Ramos (cell line): ENCODE data around the gene WDPCP.
"Not testable (repeated sequence)": the region's sequence is repeated elsewhere in the genome, so short reads cannot be mapped to it uniquely, and the experiment has no call there.

ENCODE experiments used
- in situ Hi-C: fragments of 300-500 bp; cut with MboI; formaldehyde crosslinking; loops from one replicate; pipeline ENCODE4 v1.14.3; 2022; ENCODE audit warnings: low sequenced_read_pairs; ENCODE audit not compliant: unreplicated experiment

Gene WDPCP

DNA sequence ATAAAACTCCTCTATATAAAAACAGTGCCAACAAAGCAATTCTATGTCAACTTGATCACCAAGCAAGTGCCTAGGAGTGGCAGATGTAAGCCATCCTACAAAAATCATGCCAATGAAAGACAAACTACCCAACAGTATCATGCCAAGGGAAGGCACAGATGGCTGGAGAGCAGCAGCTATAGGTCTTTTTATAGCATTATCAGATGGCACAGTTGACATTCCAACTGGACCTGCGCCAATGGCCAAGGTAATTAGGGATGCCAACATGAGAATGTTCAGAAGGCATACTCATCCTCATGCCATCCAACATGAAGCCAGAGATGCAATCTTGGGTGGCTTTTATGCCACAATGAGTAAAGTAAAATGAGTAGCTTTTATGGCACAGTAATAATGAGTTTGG is 300.3 kb downstream of the WDPCP start:
- in situ Hi-C loops, result no loop called here

DNA sequence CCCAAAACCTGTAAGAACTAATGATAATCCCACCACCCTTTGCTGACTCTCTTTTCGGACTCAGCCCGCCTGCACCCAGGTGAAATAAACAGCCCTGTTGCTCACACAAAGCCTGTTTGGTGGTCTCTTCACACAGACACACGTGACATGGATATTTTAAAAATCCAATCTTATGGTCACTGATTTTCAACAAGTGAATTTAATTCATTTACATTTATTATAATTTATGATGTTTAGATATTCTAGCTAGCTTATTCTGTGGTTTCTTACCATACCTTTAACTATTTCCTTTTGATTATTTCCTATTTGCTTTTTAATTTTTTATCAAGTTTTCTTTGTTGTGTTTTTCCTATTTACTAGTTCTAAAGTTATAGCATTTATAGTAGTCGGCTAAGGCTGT is 301.8 kb downstream of the WDPCP start:
- in situ Hi-C loops, result not testable (repeated sequence)

DNA sequence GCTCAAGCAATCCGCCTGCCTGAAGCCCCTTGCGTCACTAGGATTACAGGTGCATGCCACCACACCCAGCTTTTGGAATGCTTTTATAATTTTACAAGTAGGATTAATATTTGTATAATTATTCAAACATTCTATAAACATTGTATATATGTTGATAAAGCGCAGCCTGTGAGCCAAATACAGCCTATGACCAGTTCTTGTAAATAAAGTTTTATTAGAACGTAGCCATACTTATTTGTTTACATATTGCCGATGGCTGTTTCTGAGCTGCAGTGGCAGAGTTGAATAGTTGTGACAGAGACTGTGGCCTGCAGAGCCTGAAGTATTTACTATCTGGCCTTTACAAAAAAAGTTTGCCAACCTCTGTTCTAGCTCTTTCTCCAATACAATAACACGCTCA is 305.0 kb downstream of the WDPCP start:
- in situ Hi-C loops, result no loop called here

DNA sequence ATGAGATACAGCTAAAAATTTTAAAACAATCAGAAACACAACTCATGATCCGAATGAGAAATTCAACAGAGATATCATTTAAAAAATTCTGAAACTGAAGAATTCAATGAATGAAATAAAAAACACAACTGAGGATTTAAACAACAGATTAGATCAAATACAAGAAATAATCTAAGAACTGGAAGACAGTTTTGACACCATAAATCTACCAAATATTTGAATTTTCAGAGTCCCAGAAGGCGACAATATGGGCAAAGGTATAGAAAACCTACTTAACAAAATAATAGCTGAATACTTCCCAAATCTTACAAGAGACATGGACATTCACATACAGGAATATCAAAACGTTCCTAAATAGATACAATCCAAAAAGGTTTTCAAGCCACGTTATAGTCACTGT is 315.7 kb downstream of the WDPCP start:
- in situ Hi-C loops, result no loop called here

DNA sequence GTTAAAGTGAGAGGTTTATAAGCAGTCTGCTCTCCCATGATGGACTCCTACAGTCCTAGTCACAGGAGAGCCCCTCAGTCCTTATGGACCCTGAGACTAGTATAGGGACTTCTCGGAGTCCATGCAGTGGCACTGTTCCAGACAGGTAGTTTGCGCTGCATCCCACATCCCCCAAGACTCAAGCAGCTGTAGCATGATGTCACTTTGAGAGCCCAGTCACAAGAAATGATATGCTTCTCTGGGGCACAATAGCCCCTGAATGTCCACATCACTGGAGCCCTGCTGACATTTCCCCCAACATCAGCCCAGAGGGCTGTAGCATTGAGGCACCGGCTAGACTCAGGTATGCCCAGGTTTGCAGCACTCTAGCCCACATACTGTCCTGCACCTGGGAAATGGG is 317.6 kb downstream of the WDPCP start:
- in situ Hi-C loops, result no loop called here

DNA sequence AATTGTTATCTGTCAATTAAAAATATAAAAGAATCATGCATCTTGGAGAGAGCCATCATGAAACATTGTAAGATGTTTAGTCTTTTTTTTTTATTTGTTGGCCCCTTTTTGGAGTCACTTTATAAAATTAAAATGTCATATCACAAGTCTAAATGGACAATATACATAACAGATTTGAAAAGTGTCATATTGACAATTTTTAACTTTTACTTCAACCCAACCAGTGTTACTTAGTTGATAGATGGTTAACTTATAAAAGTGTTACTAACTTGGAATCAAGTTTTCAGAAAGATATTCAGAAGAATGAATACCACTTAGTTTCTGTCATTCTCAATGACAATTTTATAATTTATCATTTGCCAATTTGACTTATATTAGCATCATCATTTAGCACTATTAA is 319.3 kb downstream of the WDPCP start:
- in situ Hi-C loops, result no loop called here

DNA sequence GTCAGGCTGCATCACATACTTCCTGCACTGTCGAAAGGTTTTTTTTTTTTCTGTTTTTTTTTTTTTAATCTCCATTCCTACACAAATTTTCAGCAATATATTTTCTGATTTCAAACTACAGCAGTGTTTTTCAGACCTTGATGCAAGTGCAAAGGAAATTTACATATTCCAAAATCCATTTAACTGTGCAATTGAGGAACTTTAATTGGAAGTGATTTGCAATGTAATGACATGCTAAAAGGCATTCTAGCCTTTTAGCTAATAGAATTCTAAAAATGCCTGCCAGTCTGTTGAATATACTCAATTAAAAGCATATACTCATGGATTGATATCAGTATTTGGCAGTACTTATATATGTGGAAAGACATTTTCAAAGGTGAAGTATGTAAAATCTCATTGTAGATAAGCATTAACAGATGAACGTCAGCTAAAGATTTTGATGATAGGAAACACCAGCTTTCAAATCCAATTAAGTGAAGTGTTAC is 327.1 kb downstream of the WDPCP start:
- in situ Hi-C loops, result no loop called here

DNA sequence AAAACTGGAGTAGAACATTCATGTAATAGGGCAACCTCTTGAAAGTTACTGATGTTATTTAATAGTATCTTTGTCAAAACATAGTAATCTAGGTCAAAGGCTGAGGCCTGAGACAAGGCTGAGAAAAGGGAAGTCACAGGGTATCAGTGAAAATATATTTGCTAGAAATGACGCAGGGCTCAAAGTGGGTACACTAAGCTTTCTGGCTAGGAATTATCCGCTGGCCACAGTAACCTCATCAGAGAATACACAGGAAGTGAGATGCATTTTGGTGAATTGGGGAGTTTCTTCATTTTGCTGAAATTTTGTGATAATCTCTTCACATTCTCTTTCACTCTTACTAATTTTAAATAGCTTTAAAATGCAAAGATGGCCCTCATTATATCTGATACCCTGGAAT is 330.8 kb downstream of the WDPCP start:
- in situ Hi-C loops, result no loop called here

DNA sequence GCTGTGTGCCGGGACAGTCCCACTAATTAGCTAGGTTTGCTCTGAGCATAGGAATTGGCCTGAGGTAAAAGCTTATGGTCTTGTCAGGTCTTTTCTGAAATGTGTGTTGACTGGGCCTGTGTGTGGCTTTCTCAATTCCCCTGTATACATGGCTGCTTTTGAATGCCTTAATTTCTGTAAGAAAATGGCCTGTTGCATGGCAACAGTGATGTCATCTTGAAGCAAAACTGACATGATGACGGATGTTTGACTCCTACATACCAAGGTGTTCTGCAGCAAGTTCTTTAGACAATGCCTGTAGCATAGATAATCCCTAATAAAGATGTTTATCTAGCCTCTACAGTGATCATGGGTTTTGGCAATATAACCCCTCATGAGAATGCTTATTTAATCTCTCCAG is 339.1 kb downstream of the WDPCP start:
- in situ Hi-C loops, result no loop called here

DNA sequence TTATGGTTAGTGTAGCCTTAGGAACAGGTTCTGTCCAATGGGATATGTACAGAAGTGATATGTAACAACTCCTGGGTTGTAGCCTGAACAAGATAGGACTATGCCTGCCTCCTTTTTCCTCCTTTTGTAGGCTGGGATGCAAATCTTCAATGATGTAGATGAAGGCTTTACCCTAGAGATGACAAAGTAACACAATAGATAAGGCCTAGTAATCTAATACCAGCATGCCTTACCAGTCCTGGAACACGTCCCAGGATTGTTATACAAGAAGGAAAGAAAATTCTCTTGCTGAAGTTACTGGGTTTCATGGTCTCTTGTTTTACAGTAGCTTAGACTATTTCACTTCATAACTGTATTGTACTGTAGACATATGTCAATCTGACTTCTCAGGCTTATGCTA is 345.5 kb downstream of the WDPCP start:
- in situ Hi-C loops, result no loop called here

DNA sequence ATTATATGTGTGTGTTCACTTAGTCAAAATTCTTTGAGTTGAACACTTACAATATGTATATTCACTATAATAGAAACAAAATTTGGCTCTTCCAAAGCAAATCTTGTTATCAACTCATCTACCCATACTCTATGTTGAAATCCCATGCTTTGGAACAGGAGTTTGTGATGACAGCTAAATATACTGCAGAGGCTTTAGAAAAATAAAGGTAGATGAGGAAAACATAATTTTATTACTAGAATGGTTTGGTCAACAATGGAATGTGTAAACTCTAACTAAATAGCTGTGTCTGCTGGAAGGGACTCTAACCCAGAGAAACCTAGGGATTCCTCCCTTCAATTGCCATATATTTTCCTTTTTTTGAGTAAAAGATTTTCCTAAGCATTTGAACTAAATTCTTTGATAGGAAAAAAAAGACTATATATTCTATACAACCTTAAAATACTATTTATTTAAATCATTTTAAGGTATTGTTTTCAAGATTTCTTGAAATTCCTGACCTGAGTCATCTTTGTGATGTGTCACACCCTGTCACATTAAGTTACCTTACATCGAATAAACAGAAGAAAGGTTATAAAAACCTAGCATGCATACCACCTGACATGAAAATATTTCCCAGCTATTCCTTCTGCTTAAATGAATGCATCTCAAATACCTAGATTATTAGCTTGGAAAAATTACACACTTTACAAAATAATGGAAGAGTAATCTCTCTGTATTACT is 362.2 kb downstream of the WDPCP start:
- in situ Hi-C loops, result no loop called here

DNA sequence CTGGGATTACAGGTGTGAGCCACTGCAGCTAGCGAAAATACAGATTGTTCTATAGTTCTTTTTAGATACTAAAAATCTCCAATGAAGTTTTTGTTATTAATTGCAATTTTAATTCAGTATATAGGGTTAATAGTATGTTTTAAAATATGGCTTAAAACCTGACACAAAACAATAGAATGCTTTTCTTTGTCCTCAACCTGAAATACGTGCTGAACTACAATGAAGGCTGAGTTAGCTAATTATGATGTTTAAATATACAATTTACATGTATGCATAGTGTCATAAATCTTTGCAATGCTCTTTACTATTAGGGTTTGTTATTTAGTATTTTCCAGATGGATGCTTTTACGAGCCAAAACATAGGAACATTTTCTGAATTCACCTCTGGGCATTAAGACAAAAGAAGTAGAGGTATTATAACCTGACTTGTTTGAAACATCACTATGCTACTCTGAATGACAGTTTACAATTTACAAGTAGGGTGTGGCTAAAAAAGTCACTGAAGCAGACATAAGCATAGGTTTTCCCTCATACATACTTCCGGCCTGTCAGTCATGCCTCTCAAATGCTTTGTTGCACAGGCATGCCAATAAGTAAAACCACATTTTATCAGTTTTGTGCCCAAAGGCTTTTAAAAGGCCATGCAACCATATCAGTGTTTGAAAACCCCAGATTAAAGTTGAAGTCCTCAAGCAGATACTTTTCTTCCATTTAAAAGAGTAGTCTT is 369.3 kb downstream of the WDPCP start:
- in situ Hi-C loops, result no loop called here

DNA sequence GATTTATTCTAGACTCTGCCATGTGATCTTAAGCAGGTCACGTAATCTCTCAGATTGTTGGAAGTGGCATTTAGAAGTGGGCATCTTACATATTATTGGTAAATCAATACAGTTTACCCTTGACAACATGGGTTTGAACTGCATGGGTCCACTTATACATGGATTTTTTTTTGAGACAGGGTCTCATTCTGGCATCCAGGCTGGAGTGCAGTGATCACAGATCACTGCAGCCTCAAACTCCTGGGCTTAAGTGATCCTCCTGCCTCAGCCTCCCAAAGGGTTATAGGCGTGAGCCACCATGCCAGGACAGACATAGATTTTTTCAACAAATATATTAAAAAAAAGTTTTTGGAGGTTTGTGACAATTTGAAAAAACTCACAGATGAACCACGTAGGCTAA is 393.0 kb downstream of the WDPCP start:
- in situ Hi-C loops, result no loop called here

DNA sequence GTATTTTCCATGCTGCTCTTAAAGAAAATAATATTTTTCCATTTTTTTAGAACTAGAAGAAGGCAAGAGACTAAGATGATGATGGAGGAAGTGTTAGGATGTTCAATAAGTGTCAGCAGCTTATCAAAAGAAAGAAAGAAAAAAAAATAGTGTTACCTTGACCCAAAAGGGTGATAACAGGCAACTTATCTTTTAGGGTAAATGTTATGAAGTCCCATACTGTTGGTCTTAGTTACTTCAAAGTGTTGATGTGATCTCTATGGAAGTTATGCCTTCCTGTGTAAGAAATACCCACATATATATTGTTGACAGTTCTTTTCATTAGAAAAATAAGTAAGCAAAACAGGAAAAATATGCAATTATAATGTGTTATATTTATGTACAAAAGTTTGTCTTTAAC is 394.1 kb downstream of the WDPCP start:
- in situ Hi-C loops, result no loop called here

DNA sequence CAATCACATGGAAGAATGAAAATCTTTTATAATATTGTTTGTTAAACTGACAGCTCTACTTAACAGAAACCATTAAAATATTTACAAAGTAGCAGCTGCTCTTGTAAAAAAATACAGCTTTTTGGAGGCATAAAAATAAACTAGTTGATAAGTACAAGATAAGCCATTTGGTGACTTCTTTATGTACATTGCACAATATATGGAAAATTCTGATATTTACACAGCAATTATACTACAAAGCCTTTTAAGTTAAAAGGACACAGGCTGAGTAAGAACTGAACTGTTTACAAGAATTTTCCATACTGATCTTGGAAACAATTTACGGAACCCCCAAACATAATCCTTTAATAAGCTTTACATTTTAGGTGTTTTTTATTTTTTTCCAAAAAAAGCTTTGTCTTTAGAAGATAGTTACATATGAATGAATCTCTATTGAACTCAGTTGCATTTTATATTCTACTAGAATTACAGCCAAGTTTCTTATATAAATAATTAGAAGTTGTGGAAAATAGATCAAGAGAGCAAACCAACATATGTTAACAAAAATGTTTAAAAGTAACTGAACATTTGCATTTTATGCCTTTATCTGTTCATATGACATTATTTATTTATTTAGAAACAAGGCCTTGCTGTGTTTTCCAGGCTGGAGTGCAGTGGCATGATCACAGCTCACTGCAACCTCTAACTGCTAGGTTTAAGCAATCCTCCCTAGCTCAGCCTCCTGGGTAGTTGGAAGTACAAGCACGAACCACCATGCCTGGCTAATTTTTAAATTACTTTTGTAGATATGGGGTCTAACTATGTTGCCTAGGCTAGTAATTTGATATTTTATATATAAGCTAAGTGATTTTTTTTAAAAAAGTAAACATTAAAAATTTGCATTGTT is 395.1 kb downstream of the WDPCP start:
- in situ Hi-C loops, result no loop called here

DNA sequence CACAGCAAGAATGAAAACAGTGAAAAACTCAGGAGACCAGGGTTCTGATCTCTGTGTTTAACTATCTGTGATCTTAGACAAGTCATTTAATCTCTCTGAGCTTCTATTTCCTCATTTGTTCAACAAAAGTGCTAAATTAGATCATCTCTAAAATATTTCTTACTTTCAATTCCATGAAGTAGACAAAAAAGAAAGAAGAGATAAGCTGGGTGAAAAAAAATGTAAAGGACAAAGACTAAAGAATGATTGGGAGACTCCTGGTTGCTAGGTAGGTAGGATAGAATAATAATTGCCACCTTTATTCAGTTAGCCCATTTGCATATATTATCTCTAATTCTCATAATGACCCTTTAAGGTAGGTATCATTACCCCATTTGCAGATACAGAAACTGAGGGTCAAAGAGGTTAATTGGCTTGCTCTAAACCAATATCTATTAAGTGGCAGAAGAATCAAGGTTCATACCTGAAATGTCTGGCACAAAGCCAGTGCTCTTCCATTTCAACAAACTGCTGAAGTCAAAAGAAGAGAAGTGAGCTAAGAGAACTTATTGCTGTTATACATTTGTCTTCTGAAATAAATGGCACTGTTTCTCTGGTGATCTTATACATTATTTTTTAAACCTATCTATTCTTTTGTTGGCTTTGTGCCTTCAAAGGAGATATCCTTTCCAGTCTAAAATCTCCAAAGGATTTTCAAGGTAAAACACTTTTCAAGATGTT is 395.9 kb downstream of the WDPCP start:
- in situ Hi-C loops, result no loop called here

DNA sequence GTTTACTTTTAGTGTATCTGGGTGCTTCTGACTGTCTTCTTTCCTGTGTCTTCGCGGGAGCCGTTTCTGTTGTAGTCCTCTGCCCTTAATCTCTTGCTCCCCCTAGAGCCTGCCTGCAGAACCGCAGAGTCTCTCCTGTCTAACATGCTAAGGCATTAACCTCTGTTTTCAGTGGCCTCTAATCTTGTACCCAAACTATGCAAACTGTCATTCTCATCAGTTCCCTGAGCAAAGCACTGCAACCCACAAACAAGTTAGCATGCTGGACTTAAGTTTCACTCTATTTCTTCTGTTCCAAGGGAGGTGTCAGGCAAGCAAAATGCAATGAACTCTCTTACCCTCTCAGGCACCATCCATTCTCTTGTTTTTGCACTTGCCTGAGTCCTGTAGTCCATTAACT is 399.3 kb downstream of the WDPCP start:
- in situ Hi-C loops, result no loop called here

DNA sequence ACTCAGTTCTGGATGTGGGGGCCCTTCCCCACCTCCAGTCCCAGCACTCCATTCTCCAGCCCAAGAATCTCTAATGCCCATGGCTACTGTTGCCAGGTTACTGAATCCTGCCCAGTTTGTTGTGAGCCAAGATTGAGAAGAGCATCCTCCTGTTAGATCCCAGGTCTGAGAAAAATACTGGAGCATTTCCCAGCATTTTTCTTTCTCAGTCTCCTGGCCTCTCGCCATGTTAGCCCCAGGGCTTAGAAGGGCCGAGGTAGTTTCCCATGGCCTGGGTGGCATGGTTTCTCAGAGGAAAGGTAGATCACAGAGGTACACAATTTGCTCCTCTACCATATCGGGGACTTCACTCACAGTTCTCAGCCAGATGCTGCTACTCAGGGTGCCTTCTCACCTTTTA is 401.9 kb downstream of the WDPCP start:
- in situ Hi-C loops, result no loop called here

DNA sequence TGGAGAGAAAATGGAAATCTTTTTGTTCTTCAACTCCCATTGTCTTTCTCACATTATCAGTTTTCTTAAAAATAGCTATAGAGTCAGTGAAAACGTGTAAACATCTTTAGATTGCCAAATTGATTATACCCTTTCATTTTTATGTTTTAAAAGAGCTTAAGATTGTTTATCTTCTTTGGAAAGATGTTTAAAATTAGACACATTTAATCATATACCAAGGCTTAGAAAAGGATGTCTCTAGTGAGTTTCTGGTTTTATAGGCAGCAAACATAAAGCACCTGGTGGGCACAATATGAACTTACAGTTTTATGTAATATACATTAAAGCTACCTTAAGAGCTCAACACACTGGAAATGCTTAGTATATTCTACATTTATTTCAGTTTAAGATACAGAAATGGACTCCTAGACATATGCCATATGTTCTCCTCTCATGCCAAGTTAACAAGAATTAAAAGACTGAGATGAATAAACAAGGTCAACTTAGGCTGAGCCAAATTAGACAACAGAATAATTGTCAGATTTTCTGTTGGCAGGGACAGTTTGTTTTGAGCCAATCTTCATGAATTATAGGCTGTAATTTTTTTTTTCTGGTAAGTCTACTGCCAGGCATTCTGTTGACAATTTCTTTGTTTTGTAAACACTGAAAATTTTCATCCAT is 425.0 kb downstream of the WDPCP start:
- in situ Hi-C loops, result no loop called here

DNA sequence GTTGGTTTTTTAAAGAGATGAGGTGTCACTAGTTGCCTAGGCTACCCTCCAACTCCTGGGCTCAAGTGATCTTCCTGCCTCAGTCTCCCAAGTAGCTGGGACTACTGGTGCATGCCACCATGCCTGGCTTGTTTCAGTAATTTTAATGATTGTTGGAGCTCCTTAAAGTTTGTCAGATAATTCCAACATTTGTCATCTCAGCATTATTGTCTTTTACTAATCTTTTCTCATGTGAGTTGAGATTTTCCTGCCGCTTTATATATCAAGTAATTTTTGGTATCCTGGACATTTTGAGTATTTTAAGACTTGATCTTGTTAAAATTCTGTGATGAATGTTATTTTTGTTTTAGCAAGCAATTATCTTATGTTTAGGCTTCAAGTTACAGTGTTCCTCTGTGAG is 429.0 kb downstream of the WDPCP start:
- in situ Hi-C loops, result no loop called here
